Thyroid gland (tissue), 4 donors: ENCODE data around the gene PLCL1.

Source experiments
- CTCF ChIP-seq, 6 experiments: fragments of 200-600 bp in 3 of 6; fragments of 450-650 bp in 3 of 6; sonication (generic) in 3 of 6; IDR thresholded peaks; one replicate each; pipeline ENCODE4 v1.5.1; 2016 to 2019; ENCODE audit warnings: antibody characterized with exemption in 6 of 6, mild to moderate bottlenecking in 2 of 6, inconsistent platforms in 1 of 6, moderate library complexity in 1 of 6
- POLR2A ChIP-seq, 2 donors: fragments of 450-650 bp; IDR thresholded peaks; one replicate each; pipeline ENCODE4 v1.6.1; 2017; ENCODE audit warnings: antibody characterized with exemption in 2 of 2, mild to moderate bottlenecking in 2 of 2, moderate library complexity in 1 of 2

DNA sequence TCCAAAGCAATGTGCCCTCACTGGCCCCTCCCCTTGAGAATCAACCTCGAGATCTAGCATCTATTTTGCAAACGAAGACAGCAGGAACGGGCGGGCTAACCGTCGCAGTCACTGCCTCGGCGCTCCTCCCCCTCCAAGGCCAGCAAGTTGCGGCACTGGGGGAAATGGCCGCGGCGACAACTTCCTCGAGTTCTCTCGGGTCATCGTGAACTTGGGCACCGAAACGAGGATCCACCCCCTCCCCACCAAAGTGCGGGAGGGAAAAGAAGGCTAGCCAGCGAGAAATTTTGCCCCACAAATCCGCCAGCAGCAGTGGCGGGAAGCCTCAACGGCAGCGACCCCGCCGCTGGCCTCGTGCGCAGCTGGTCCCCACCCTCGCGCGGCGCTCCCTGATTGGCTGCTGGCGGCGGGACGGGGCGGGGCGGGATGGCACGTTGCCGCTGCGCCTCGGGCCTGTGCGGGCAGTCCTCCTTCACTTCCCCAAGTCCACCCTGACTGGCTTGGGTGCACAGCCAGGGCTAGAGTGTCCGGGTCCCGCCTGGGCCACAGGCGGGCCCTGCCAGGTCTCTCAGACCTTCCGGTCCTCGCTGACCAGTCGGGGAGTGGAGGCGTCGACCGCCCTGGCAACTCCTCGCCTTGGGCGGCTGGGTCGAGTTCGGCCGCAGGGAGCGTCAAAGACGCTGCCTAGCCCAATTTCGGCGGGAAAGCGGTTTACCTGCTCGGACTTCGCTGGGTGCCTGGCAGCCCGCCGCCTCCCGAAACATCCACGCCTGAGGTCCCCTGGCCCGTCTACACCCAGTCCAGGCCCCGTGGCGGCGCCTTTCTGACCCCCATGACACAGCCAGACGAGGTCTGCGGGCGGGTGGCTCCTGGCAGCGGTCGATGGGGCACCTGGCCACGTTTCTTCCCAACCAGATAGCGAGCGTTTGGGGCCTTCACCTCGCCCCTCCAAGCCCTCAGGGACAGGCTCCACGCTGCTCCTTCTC, 19.1 kb upstream of the PLCL1 start, which contains the start of gene BOLL:
- TF ChIP-seq CTCF (IDR thresholded peaks at IDR 0.05) = no peak
- TF ChIP-seq POLR2A (IDR thresholded peaks at IDR 0.05) = no peak
